PC-9 (cell line): ENCODE measurements around the gene HES1.

Experiments
- CTCF ChIP-seq: fragments of 200-600 bp; sonication (generic); conservative IDR thresholded peaks from 2 replicates; pipeline ENCODE4 v1.6.1; 2017; ENCODE audit warnings: mixed run types, antibody characterized with exemption, mild to moderate bottlenecking, moderate library complexity
- EZH2 ChIP-seq: fragments of 200-600 bp; sonication (generic); IDR thresholded peaks from 2 replicates; pipeline ENCODE4 v1.8.0; 2017; ENCODE audit warnings: antibody characterized with exemption, low read depth

GRCh38 chr3:194091141-194091540 lies 44.8 kb upstream of the HES1 start:
- TF ChIP-seq CTCF: no peak
- no peak for TF ChIP-seq EZH2
